Medulla oblongata (tissue), 1 donor: ENCODE data around the gene PSMG4.

Experiments
- DNase-seq: peaks from one replicate; pipeline ENCODE4 v3.0.0-alpha.2; 2015; ENCODE audit errors: extremely low spot score

PSMG4 gene

GRCh38 chr6:3251462-3252314 is 7.1 kb upstream of the PSMG4 start:
- peak; percentile 91 for DNase-seq

GRCh38 chr6:3252369-3252768 is 6.4 kb upstream of the PSMG4 start:
- DNase-seq = no peak

- no peak for DNase-seq
Measured at GRCh38 chr6:3252861-3253596, 5.7 kb upstream of the PSMG4 start.

DNA sequence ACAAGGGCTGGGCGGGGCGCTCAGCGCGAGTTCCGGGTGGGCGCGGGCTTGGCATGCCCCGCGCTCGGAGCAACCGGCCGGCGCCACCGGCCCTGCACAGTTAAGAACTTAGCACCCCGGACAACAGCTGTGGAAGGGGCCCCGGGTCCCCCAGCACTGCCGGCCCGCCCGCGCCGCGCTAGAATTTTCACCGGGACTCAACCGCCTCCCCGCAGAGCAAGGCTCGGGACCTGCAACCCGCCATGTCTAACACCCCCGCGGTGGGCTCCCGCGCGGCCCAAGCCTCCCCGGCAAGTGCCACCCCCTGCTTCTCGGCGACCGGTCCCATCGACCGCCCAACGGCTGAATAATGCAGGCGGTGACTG is 5.2 kb upstream of the PSMG4 start:
- no peak for DNase-seq

GRCh38 chr6:3258201-3258600 is 546 bp upstream of the PSMG4 start:
- DNase-seq = no peak

GRCh38 chr6:3259491-3259958 is 778 bp downstream of the PSMG4 start:
- DNase-seq = peak; percentile 46

DNA sequence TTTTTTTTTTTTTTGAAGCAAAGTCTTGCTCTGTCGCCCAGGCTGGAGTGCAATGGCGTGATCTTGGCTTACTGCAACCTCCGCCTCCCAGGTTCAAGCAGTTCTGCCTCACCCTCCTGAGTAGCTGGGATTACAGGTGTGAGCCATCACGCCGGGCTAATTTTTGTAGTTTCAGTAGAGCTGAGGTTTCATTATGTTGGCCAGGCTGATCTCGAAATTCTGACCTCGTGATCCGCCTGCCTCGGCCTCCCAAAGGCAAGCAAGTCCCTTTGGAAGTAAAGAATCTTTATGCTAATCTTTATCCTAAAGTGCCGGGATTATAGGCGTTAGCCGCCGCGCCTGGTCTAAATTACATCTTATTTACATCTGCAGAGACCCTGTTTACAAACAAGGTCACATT is 1.5 kb downstream of the PSMG4 start:
- DNase-seq = no peak

DNA sequence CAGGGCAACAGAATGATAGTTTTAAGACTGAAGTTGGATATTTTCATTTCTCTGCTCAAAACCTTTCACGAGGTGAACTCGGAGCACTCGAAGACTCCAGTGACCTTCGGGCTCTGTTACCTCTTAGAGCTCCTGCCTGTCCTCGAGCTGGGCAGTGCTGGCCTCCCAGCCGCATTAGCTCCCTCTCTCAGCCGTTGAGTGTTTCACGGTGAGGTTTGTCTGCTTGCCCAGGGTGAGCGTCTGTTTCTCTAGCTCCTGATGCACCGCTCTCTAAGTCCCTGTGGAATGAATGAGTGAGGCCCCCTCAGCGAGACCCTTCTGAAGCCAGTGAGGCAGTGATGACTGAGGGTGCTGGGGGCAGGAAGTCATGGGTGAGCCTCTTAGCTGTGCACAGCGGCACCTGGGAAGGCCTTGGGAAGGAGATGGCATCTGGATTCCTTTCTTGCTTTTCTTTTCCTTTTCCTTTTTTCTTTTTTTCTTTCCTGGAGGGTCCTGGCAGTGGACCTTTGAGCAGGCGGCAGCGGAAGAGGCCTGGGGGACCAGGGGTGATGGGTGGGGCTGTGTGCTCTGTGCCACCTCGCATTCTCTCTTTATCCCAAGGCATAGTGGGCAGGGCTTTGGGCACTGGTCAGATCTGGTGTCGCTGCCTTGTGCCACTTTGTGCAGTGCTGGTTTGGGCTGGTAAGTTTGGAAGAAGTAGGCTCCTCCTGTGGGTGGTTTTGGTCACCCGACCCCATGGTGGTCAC is 2.2 kb downstream of the PSMG4 start:
- no peak for DNase-seq

- DNase-seq = no peak
Measured at GRCh38 chr6:3261518-3261820, 2.7 kb downstream of the PSMG4 start.

DNA sequence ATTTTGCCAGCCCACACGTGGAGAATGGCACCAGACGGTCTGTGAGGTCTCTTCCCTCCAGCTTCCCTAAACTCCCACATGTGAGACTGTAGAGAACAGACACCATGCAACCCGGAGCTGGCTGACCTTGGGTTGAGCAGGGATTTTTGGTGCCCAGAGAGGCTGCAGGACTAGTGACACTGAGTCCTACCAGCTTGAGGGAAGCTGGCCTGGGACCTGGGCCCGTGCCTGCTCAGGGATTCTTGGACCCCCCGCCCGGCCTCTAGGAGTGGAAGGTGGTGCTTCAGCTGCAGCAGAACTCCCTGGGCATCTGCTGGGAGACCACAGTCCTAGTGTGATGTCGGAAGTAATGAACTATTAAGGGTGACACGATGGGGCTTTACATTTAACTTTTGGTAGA is 3.2 kb downstream of the PSMG4 start:
- no peak for DNase-seq

- no peak for DNase-seq
Measured at GRCh38 chr6:3263096-3263495, 4.3 kb downstream of the PSMG4 start.

DNA sequence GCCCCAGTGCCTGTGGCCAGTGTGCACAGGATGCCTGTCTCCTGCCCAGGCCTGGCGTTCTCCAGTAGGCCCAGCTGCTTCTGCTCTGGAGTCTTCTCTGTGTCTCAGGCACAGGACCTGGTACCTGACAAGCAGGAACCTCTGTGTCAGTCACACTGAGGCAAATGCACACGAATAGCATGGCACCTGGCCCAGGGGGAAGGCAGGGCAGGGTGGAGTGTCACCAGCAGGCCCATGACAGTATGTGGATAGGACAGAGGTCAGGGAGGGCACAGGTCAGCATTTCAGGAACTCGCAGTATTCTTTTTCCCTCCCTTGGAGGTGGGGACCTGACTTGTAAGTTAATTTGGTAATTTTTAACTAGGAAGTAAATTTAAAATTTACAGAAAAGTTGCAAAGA is 5.6 kb downstream of the PSMG4 start:
- DNase-seq = no peak

DNA sequence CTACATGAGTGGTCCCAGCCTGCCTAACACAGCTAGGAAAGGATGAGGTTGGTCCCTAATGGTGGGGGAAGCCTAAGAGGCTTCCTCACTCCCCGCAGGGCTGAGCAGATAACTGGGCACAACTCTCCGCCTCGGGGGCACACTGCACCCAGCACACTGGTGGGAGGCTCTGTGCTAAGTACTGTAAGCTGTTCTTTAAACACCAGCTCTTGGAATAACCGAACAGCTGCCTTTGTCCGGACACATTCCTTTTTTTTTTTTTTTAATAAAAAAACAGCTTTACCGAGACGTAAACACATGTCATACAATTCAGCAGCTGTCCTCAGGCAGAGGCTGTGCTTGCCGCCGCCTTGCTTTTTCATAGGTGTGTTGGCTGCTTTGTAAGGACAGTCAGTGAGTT is 6.9 kb downstream of the PSMG4 start:
- DNase-seq = no peak

- DNase-seq = no peak
Measured at GRCh38 chr6:3266170-3266569, 7.4 kb downstream of the PSMG4 start.

GRCh38 chr6:3267162-3267561 is 8.4 kb downstream of the PSMG4 start:
- DNase-seq = no peak

GRCh38 chr6:3268680-3269079 is 9.9 kb downstream of the PSMG4 start:
- no peak for DNase-seq

GRCh38 chr6:3269281-3269975 is 10.7 kb downstream of the PSMG4 start:
- DNase-seq = no peak

DNA sequence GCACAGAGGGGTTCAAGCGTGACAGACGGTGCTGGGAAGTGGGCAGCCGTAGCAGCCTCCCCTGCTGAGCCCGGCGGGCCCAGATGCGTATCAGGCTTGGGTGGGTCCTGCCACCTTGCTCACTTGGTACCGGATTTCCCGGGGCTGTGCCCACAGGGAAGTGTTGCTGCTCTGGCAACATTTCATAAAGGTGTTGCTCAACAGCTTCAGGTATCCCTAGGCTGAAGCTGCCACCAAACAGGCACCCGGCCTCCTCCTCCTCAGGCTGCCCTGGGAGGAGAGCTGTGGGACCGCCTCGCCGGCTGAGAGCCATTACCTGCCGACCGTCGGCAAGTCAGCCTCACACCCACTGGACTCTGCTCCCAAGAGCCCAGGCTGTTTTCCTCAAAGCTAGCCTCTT is 11.5 kb downstream of the PSMG4 start:
- no peak for DNase-seq

GRCh38 chr6:3271756-3272155 is 13.0 kb downstream of the PSMG4 start:
- DNase-seq = no peak

DNA sequence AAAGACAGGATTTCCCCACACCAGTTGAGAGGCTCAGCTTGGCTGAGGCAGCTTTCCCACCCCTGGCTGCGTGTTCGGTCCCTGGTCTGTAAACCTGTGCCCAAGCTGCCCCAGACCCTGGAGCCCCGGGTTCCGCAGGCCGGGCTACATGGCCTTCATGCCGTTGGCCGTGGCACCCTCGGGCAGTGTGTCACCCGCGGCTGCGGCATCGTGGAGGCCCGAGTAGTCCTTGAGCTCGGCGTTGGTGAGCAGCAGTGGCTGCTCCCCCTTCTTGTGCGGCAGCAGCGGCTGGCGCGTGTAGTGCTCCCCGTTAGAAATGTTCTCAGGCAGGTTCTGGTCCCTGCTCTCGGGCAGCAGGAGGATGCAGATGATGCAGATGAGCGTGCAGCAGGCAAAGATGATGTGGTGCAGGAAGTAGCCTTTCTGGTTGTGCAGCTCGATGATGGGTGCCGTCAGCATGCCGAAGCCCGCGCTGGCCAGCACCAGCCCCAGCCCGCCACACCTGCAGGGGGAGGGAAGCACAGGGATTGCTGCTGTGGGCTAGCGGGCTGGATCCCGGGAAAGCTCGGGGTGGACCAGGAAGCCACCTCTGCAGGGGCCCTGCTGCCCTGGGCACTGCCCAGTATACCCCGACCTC is 14.3 kb downstream of the PSMG4 start:
- no peak for DNase-seq

- DNase-seq = no peak
Measured at GRCh38 chr6:3273707-3274521, 15.2 kb downstream of the PSMG4 start.
